Measurements from ENCODE around the gene DHX15.

The DHX15 gene

GRCh38 chr4:24601121-24601520 is 16.8 kb upstream of the DHX15 start:
- peaks cover 5% of the 10 kb centered on the region for H3K4me1 Mint-ChIP-seq
- ATAC-seq (ENCODE audit: low read depth) (no peak), DNase-seq (ENCODE audit: low spot score in 2 of 2) (no peak)
- H3K27ac Mint-ChIP-seq, result no peak overlapping the region
- peaks cover 3% of the 10 kb centered on the region for H3K36me3 Mint-ChIP-seq
- no peak overlapping the region for H3K4me3 Mint-ChIP-seq
- H3K27me3 Mint-ChIP-seq, result peaks cover 9% of the 10 kb centered on the region
- H3K9me3 Mint-ChIP-seq, result peaks cover 11% of the 10 kb centered on the region

GRCh38 chr4:24599275-24599674 is 14.9 kb upstream of the DHX15 start:
- no peak overlapping the region for H3K27ac Mint-ChIP-seq
- H3K4me1 Mint-ChIP-seq, result peaks cover 4% of the 10 kb centered on the region
- H3K4me3 Mint-ChIP-seq, result no peak overlapping the region
- ATAC-seq (ENCODE audit: low read depth) (no peak), DNase-seq (ENCODE audit: low spot score in 2 of 2) (no peak)
- peaks cover 3% of the 10 kb centered on the region for H3K27me3 Mint-ChIP-seq
- peaks cover 3% of the 10 kb centered on the region for H3K36me3 Mint-ChIP-seq
- peaks cover 7% of the 10 kb centered on the region for H3K9me3 Mint-ChIP-seq

- Mint-ChIP-seq H3K27me3 (peaks cover 2% of the 10 kb centered on the region), H3K9me3 (peaks cover 7% of the 10 kb centered on the region), H3K27ac (no peak overlapping the region), H3K4me3 (no peak overlapping the region), H3K4me1 (peaks cover 4% of the 10 kb centered on the region), H3K36me3 (peaks cover 3% of the 10 kb centered on the region)
- DNase-seq (ENCODE audit: low spot score in 2 of 2) (no peak), ATAC-seq (ENCODE audit: low read depth) (no peak)
These were observed 13.7 kb upstream of the DHX15 start for GRCh38 chr4:24598025-24598424.

GRCh38 chr4:24595659-24596058 is 11.3 kb upstream of the DHX15 start:
- Mint-ChIP-seq H3K36me3 (peaks cover 6% of the 10 kb centered on the region), H3K27me3 (peaks cover 11% of the 10 kb centered on the region), H3K9me3 (peaks cover 16% of the 10 kb centered on the region), H3K4me1 (peaks cover 4% of the 10 kb centered on the region), H3K27ac (no peak overlapping the region), H3K4me3 (no peak overlapping the region)
- ATAC-seq (ENCODE audit: low read depth) (no peak), DNase-seq (ENCODE audit: low spot score in 2 of 2) (no peak)

DNA sequence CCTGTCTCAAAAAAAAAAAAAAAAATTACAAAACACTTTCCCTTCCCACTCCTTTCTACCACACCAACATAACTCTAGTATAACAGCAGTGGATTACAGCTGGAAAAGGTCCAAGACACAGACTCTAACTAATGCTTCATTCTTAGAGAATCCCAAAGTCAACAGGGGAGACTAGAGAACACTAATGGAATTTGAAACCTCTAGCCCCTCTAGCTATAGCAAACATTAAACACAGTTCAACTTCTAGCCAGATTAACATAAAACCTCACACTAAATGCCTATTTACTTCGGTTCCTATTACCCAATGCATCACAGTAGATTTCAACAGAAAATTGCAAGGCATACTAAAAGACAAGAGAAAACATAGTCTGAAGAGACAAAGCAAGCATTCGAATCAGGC is 10.5 kb upstream of the DHX15 start:
- Mint-ChIP-seq H3K4me3 (no peak overlapping the region), H3K36me3 (peaks cover 7% of the 10 kb centered on the region), H3K27me3 (peaks cover 12% of the 10 kb centered on the region), H3K9me3 (peaks cover 16% of the 10 kb centered on the region), H3K4me1 (peaks cover 4% of the 10 kb centered on the region), H3K27ac (no peak overlapping the region)
- ATAC-seq (ENCODE audit: low read depth), result no peak
- DNase-seq (ENCODE audit: low spot score in 2 of 2), result no peak

DNA sequence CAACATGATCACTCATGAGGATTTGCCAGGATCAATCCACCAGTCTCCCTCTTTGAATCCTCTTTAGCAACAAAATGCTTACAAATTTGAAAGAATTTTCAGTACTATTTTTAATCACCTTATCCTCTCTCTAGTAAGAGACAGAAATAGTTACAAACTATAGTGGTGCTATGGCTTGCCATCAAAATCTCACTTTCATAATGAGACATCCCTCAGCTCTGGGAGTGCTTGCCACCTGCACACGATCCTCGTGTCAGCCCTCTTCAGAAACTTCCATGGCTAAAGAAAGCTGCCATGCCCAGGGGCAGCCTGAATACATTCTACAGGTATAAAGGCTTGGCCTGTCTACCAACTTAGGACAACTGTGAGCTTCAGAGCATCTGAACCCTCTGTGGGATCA is 5.1 kb upstream of the DHX15 start:
- ATAC-seq (ENCODE audit: low read depth), result no peak
- Mint-ChIP-seq H3K4me1 (peaks cover 4% of the 10 kb centered on the region), H3K27ac (no peak overlapping the region), H3K9me3 (peaks cover 10% of the 10 kb centered on the region), H3K27me3 (peaks cover 10% of the 10 kb centered on the region), H3K36me3 (peaks cover 6% of the 10 kb centered on the region), H3K4me3 (no peak overlapping the region)
- no peak for DNase-seq (ENCODE audit: low spot score in 2 of 2)

DNA sequence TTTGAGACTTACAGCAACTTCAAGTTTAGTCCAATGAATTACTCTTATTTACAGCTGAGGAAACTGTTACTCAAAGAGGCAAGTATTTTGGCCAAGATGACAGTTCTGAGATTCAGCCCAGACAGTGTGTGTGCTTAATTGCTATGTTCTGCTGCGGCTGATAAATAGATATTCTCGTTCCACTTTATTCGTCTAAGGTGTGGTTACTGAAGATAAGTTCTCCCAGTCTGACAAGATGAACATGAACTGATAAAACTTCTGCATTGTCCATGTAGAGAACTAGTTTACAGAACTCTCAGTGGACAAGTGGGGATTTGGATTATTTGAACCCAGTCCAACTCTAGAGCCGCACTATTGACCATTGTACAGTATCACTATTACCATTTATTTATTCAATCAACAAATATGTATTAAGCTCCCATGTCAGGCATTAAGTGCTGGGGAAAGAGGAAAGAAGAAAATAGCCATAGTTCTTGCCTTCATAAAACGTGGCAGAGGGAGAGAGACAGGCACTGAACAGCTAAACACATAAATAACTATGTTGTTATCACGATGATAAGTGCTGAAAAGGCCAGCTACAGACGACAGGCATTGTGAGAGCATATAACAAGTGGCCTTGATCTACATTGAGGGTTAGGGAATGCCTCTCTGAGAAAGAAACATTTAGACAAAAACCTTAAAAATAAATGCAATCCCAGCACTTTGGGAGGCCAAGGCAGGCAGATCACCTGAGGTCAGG is 4.0 kb upstream of the DHX15 start:
- H3K9me3 Mint-ChIP-seq, result peaks cover 10% of the 10 kb centered on the region
- ATAC-seq (ENCODE audit: low read depth), result no peak
- peaks cover 7% of the 10 kb centered on the region for H3K36me3 Mint-ChIP-seq

DNA sequence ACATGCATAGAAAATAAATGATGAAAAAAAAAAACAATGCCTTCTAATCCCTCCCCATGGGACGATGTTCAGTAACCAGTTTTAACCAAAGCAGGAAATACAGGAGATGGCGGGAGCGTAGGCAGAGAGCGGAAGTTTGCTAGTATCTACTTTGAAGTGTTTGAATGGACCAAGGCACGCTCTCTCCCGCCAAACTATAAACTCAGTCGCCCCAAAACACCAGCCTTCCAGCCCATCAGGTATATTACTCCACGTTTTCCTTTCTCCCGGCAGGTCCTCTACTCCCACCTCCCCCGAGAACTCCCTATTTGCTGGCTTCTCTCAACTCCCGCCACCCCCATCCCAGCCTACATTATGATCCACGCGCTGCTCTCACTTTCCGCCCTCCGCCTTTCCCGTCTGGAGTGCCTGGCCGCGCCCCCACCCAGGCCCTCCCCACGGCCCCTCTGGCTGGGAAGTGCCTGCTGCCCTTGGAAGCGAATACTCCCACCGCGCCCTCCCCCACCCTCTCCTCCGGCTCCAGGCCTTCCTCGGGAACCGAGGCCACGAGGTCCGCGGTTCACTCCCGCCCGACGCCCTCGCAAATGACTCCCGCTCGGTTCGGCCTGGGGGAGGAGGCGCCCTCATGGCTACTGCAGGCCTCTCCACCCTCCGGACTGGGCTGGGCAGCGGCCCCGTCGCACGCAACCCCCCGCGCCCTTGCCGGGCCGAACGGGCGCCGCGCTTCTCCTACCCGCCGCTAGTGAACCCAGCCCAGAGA is 723 bp downstream of the DHX15 start:
- Mint-ChIP-seq H3K9me3 (peaks cover 2% of the 10 kb centered on the region), H3K4me3 (peak overlapping the region; percentile 100), H3K4me1 (peaks cover 34% of the 10 kb centered on the region), H3K27ac (peak overlapping the region; percentile 96), H3K36me3 (peaks cover 5% of the 10 kb centered on the region), H3K27me3 (no peaks in the 10 kb centered on the region)
- peak; percentile 9 for ATAC-seq (ENCODE audit: low read depth)
- no peak for DNase-seq (ENCODE audit: low spot score in 2 of 2)

More for the DNA sequence above, 4.0 kb upstream of the DHX15 start:
- no peak overlapping the region for H3K27ac Mint-ChIP-seq
- peaks cover 7% of the 10 kb centered on the region for H3K4me1 Mint-ChIP-seq
- no peak overlapping the region for H3K4me3 Mint-ChIP-seq
- peaks cover 10% of the 10 kb centered on the region for H3K27me3 Mint-ChIP-seq
- DNase-seq (ENCODE audit: low spot score in 2 of 2), result no peak

DNA sequence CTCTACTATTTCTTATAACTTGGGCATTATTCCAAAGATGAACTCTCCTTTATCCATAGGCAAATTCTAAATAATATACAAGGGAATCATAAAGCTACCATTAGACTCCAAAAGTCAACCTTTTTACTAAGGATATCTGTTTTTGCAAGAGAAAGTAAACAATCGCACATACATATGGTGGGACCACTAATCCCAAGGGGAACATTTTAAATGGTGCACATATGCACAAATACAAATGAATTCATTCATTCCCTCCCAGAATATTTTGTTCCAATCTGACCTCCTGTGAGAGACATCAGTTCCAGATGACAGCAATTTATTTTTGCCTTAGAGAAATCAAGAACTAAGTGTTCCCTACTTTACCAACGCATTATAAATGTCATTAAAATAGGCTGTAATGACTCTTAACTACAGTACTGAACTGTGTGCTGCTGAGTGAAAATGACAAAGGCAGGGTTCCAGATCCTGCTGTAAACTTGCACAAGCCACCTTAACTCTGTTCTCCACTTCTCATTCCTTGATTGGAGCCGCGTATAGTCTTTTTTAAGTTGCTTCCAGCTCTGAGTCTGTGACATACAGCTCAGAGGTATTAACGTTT is 2.0 kb downstream of the DHX15 start:
- no peaks in the 10 kb centered on the region for H3K27me3 Mint-ChIP-seq
- peak overlapping the region; percentile 96 for H3K27ac Mint-ChIP-seq
- H3K4me3 Mint-ChIP-seq, result peak overlapping the region; percentile 100
- ATAC-seq (ENCODE audit: low read depth), result no peak
- peaks cover 42% of the 10 kb centered on the region for H3K4me1 Mint-ChIP-seq
- peaks cover 9% of the 10 kb centered on the region for H3K36me3 Mint-ChIP-seq
- no peak for DNase-seq (ENCODE audit: low spot score in 2 of 2)
- H3K9me3 Mint-ChIP-seq, result no peaks in the 10 kb centered on the region

- Mint-ChIP-seq H3K36me3 (peaks cover 26% of the 10 kb centered on the region), H3K4me1 (peaks cover 46% of the 10 kb centered on the region), H3K4me3 (peak overlapping the region; percentile 25), H3K27ac (peak overlapping the region; percentile 56), H3K27me3 (no peaks in the 10 kb centered on the region), H3K9me3 (no peaks in the 10 kb centered on the region)
- DNase-seq (ENCODE audit: low spot score in 2 of 2), result no peak
- ATAC-seq (ENCODE audit: low read depth), result peak; percentile 52
These were observed 6.0 kb downstream of the DHX15 start for GRCh38 chr4:24578364-24578763.

DNA sequence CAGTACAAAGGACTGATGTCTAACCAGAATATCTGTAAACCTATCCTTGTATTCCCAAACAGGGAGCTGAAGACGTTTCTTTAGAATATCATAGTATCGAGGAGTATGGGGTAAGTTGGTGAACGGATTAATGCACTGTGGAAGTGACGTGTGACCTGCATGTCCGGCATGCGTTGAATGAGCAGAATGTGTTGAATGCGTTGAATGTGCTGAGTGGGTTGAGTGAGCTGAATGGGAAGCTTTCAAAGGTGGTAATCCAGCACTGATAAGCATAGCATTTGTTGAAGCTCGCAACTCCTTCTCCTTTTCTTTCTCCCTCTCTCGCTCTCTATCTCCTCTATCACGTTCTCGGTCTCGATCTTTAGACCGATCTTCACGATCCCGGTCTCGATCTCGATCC is 8.1 kb downstream of the DHX15 start:
- Mint-ChIP-seq H3K27me3 (no peaks in the 10 kb centered on the region), H3K4me1 (peaks cover 37% of the 10 kb centered on the region), H3K9me3 (no peaks in the 10 kb centered on the region), H3K4me3 (no peak overlapping the region), H3K27ac (peak overlapping the region; percentile 67), H3K36me3 (peaks cover 32% of the 10 kb centered on the region)
- ATAC-seq (ENCODE audit: low read depth), result no peak
- no peak for DNase-seq (ENCODE audit: low spot score in 2 of 2)

GRCh38 chr4:24574236-24574635 is 10.1 kb downstream of the DHX15 start:
- Mint-ChIP-seq H3K4me3 (no peak overlapping the region), H3K27me3 (no peaks in the 10 kb centered on the region), H3K27ac (no peak overlapping the region), H3K9me3 (no peaks in the 10 kb centered on the region), H3K4me1 (peaks cover 47% of the 10 kb centered on the region), H3K36me3 (peaks cover 33% of the 10 kb centered on the region)
- ATAC-seq (ENCODE audit: low read depth), result no peak
- DNase-seq (ENCODE audit: low spot score in 2 of 2), result no peak

GRCh38 chr4:24573582-24573981 is 10.8 kb downstream of the DHX15 start:
- DNase-seq (ENCODE audit: low spot score in 2 of 2) (no peak), ATAC-seq (ENCODE audit: low read depth) (no peak)
- peaks cover 42% of the 10 kb centered on the region for H3K4me1 Mint-ChIP-seq
- no peaks in the 10 kb centered on the region for H3K9me3 Mint-ChIP-seq
- no peaks in the 10 kb centered on the region for H3K27me3 Mint-ChIP-seq
- H3K27ac Mint-ChIP-seq, result no peak overlapping the region
- H3K4me3 Mint-ChIP-seq, result no peak overlapping the region
- H3K36me3 Mint-ChIP-seq, result peaks cover 33% of the 10 kb centered on the region

DNA sequence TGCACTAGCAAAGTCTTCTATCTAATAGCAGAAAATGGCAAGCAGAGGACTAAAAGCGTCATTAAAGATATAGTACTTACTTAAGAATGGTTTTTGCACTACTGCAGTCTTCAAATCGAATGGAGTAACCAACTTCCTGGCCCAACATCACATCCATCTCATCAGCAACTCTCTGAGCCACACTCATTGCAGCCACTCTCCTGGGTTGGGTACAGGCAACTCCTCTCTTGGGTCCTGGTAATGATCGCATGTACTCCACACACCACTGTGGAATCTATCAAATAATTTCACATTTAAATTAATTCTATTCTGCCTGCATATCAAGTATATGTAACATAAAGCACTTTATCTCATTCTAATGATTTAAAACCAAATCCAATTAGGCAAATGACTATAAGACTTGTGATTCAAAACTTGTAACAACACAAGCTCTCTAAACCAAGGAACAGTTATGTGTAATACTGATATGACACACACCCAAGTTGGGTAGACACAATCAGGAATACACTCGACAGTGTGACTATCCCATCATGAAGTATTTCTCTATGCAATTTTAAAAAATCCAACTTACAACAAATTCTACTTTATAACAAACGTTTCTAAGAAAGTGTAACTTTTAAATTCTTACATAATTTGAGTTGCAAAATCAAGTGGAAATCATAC is 13.6 kb downstream of the DHX15 start:
- no peak overlapping the region for H3K4me3 Mint-ChIP-seq
- no peaks in the 10 kb centered on the region for H3K27me3 Mint-ChIP-seq
- DNase-seq (ENCODE audit: low spot score in 2 of 2), result no peak
- peaks cover 24% of the 10 kb centered on the region for H3K36me3 Mint-ChIP-seq
- no peak for ATAC-seq (ENCODE audit: low read depth)
- peaks cover 34% of the 10 kb centered on the region for H3K4me1 Mint-ChIP-seq
- H3K9me3 Mint-ChIP-seq, result no peaks in the 10 kb centered on the region
- H3K27ac Mint-ChIP-seq, result peak overlapping the region; percentile 26

Measured in memory B cell (primary cell).